SK-N-SH (cell line): ENCODE data around the gene SLCO2B1. TPM values are rescaled to one million over a fixed set of nuclear protein-coding genes. Genes with fewer than 3 reads are reported as not detected.
"Not testable (repeated sequence)": the region's sequence is repeated elsewhere in the genome, so short reads cannot be mapped to it uniquely, and the experiment has no call there.

Experiments
- CTCF ChIA-PET: fragments of 300-600, 350-600 bp; formaldehyde crosslinking; extraction: SDS; loops from one replicate; lab custom pipeline; 2021; lab: Yijun Ruan, JAX
- POLR2A ChIA-PET: fragments of 350-600 bp; sonication (Branson Sonifier 250); formaldehyde crosslinking; extraction: SDS; loops from one replicate; lab custom pipeline; 2020; ENCODE audit warnings: antibody characterized with exemption, inconsistent platforms; lab: Yijun Ruan, JAX
- DNase-seq: peaks from one replicate; pipeline ENCODE4 v3.0.0; 2012
- H2AFZ ChIP-seq: fragments of 200-600 bp; sonication (generic); 2 replicates; pipeline ENCODE4 v1.8.1; 2016; ENCODE audit warnings: antibody characterized with exemption, mild to moderate bottlenecking, low read depth
- H3F3A ChIP-seq: fragments of 200-600 bp; sonication (generic); replicated peaks from 2 replicates; pipeline ENCODE3; 2016; ENCODE audit warnings: antibody characterized with exemption, mild to moderate bottlenecking; ENCODE audit not compliant: insufficient read depth
- H3K27ac ChIP-seq, 2 experiments: fragments of 200-500 bp in 1 of 2; fragments of 200-600 bp in 1 of 2; sonication (Bioruptor generic) in 1 of 2; sonication (generic), shearing (Covaris generic) in 1 of 2; 2 replicates each; pipeline versions ENCODE4 v1.5.1 to v1.6.1; 2014 to 2016; ENCODE audit warnings: low read depth in 2 of 2, inconsistent platforms in 1 of 2, low read length in 1 of 2, mild to moderate bottlenecking in 1 of 2, mixed read lengths in 1 of 2
- H3K27me3 ChIP-seq: fragments of 200-600 bp; sonication (generic), shearing (Covaris generic); 2 replicates; pipeline ENCODE4 v1.6.1; 2016; ENCODE audit warnings: mixed run types; ENCODE audit not compliant: insufficient read depth
- H3K36me3 ChIP-seq, 2 experiments: fragments of 200-500 bp in 1 of 2; fragments of 200-600 bp in 1 of 2; sonication (Bioruptor generic) in 1 of 2; sonication (generic) in 1 of 2; replicated peaks in 1 of 2; 2 replicates each; pipeline versions ENCODE3 to v1.5.1; 2014 to 2016; ENCODE audit warnings: low read length in 1 of 2, mild to moderate bottlenecking in 1 of 2; ENCODE audit not compliant: insufficient read depth in 2 of 2, control insufficient read depth in 1 of 2
- H3K4me1 ChIP-seq, 2 experiments: fragments of 200-500 bp in 1 of 2; fragments of 200-600 bp in 1 of 2; sonication (Bioruptor generic) in 1 of 2; sonication (generic), shearing (Covaris generic) in 1 of 2; 2 replicates each; pipeline versions ENCODE4 v1.5.1 to v1.6.1; 2014 to 2016; ENCODE audit warnings: low read depth in 1 of 2, low read length in 1 of 2, mixed run types in 1 of 2; ENCODE audit not compliant: insufficient read depth in 2 of 2, control insufficient read depth in 1 of 2
- H3K4me2 ChIP-seq: fragments of 200-600 bp; sonication (generic), shearing (Covaris generic); 2 replicates; pipeline ENCODE4 v1.6.1; 2017; ENCODE audit warnings: mixed run types
- H3K4me3 ChIP-seq, 2 experiments: fragments of 200-500 bp in 1 of 2; fragments of 200-600 bp in 1 of 2; sonication (Bioruptor generic) in 1 of 2; sonication (generic), shearing (Covaris generic) in 1 of 2; 2 replicates each; pipeline versions ENCODE4 v1.5.1 to v1.8.1; 2014 to 2016; ENCODE audit warnings: low read depth in 2 of 2, inconsistent platforms in 1 of 2, low read length in 1 of 2, mild to moderate bottlenecking in 1 of 2, mixed read lengths in 1 of 2, moderate library complexity in 1 of 2
- H3K79me2 ChIP-seq: fragments of 200-600 bp; sonication (generic); 2 replicates; pipeline ENCODE4 v1.8.1; 2017; ENCODE audit warnings: mild to moderate bottlenecking; ENCODE audit not compliant: insufficient read depth
- H3K9ac ChIP-seq: fragments of 200-600 bp; sonication (generic); 2 replicates; pipeline ENCODE4 v1.6.1; 2017; ENCODE audit warnings: mixed run types
- H3K9me2 ChIP-seq: fragments of 200-600 bp; sonication (generic); 2 replicates; pipeline ENCODE4 v1.6.1; 2017; ENCODE audit warnings: mixed run types
- H3K9me3 ChIP-seq: fragments of 200-600 bp; sonication (generic); 2 replicates; pipeline ENCODE4 v1.6.1; 2017; ENCODE audit warnings: mixed run types, mild to moderate bottlenecking, moderate library complexity
- H4K20me1 ChIP-seq: fragments of 200-600 bp; sonication (generic); 2 replicates; pipeline ENCODE4 v1.6.1; 2017; ENCODE audit warnings: mild to moderate bottlenecking, mixed run types; ENCODE audit not compliant: insufficient read depth
- ELF1 ChIP-seq: IDR thresholded peaks from 2 replicates; pipeline ENCODE4 v1.4.0; 2012
- EP300 ChIP-seq, 2 experiments: IDR thresholded peaks; 2 replicates each; pipeline versions ENCODE4 v1.4.0 to v1.6.1; 2012; ENCODE audit warnings: borderline replicate concordance in 1 of 2, low read depth in 1 of 2, low read length in 1 of 2
- FOXM1 ChIP-seq: IDR thresholded peaks from 2 replicates; pipeline ENCODE4 v1.4.0; 2012; ENCODE audit warnings: low read depth, mild to moderate bottlenecking
- GABPA ChIP-seq: IDR thresholded peaks from 2 replicates; pipeline ENCODE4 v1.4.0; 2012; ENCODE audit warnings: low read depth, mild to moderate bottlenecking
- JUND ChIP-seq: IDR thresholded peaks from 2 replicates; pipeline ENCODE4 v1.4.0; 2012
- NFIC ChIP-seq: IDR thresholded peaks from 2 replicates; pipeline ENCODE4 v1.4.0; 2012; ENCODE audit warnings: borderline replicate concordance
- PBX3 ChIP-seq: IDR thresholded peaks from 2 replicates; pipeline ENCODE4; 2012
- POLR2AphosphoS5 ChIP-seq: IDR thresholded peaks from 2 replicates; pipeline ENCODE4 v1.6.1; 2012; ENCODE audit warnings: low read depth, low read length
- SIN3A ChIP-seq: IDR thresholded peaks from 2 replicates; pipeline ENCODE4 v1.6.1; 2012; ENCODE audit warnings: low read depth, mild to moderate bottlenecking, low read length, moderate library complexity, borderline replicate concordance
- TCF12 ChIP-seq: IDR thresholded peaks from 2 replicates; pipeline ENCODE4 v1.4.0; 2012
- TEAD4 ChIP-seq: IDR thresholded peaks from 2 replicates; pipeline ENCODE4 v1.4.0; 2012; ENCODE audit warnings: mild to moderate bottlenecking, borderline replicate concordance; ENCODE audit not compliant: insufficient read depth
- WGBS: methylation state at CpG from one replicate; pipeline ENCODE4 v1.1.6; 2017; ENCODE audit warnings: low lambda C conversion rate; 5-methylcytosine and 5-hydroxymethylcytosine counted together
- polyA plus RNA-seq, 3 experiments: library from polyadenylated mRNA; depleted of rRNA; stranded (reverse); fragments of >200 nt; gene quantifications; 2 replicates each; pipeline ENCODE4 v1.2.3, GENCODE V29; 2012

The SLCO2B1 gene
- polyA plus RNA-seq, 1 of the 3 experiments (the other 2 are of a cell fraction): 0.18 TPM

GRCh38 chr11:75105462-75105925, 45.4 kb upstream of the SLCO2B1 start:
- Histone ChIP-seq H3K9ac (no peak overlapping the region), H3K9me3 (no peaks in the 10 kb centered on the region), H3K36me3 (no peaks in the 10 kb centered on the region), H4K20me1 (no peaks in the 10 kb centered on the region), H3F3A (peaks cover 43% of the 10 kb centered on the region), H3K79me2 (no peaks in the 10 kb centered on the region), H3K27ac (peak overlapping the region in 1 of 2 experiments; percentile 58; a peak in 2 of 4 replicates), H3K4me1 (peaks cover 0 to 14% of the 10 kb centered on the region in 2 experiments; a peak in 2 of 4 replicates), H3K9me2 (no peaks in the 10 kb centered on the region), H2AFZ (no peak overlapping the region), H3K27me3 (no peaks in the 10 kb centered on the region), H3K4me2 (peak overlapping the region; percentile 27; the same call in 1 of the 2 replicates), H3K4me3 (no peak overlapping the region)
- ChIA-PET POLR2A (no interaction called here), CTCF (interaction anchor here (2.3 kb wide), 1 partner anchor 136 kb away, joined by 4 read pairs; the partner anchor contains the start of gene TPBGL)
- DNase-seq: no peak
- 50% methylated on average over 9 of the region's 9 CpGs for WGBS
- TF ChIP-seq NFIC: no peak
- TF ChIP-seq FOXM1: no peak
- TF ChIP-seq POLR2AphosphoS5: no peak
- TF ChIP-seq ELF1: no peak
- TF ChIP-seq TCF12: no peak
- no peak for TF ChIP-seq GABPA
- no peak for TF ChIP-seq SIN3A

- H3K4me3 ChIP-seq, H4K20me1 ChIP-seq, DNase-seq, H3K9me2 ChIP-seq, H3K9me3 ChIP-seq, H3K79me2 ChIP-seq, POLR2A ChIA-PET, H3K27me3 ChIP-seq, H3K36me3 ChIP-seq, H2AFZ ChIP-seq, H3K9ac ChIP-seq: not testable (repeated sequence)
- H3K4me1 ChIP-seq: peaks cover 0 to 14% of the 10 kb centered on the region in 2 experiments; a peak in 2 of 4 replicates
- peak; percentile 76 for TF ChIP-seq TCF12
- peak; percentile 68 for TF ChIP-seq PBX3
- TF ChIP-seq EP300 (IDR thresholded peaks at IDR 0.05; ENCODE audit: borderline replicate concordance in 1 of 2, low read depth in 1 of 2, low read length in 1 of 2): peak in 1 of 2 experiments; percentile 39; a peak in 1 of 4 replicates
- peak; percentile 21; the same call in 1 of the 2 replicates for TF ChIP-seq TEAD4
- peak; percentile 30; the same call in 1 of the 2 replicates for TF ChIP-seq JUND
- H3F3A ChIP-seq: peaks cover 37% of the 10 kb centered on the region
- CTCF ChIA-PET: interaction anchor here (1.1 to 2.3 kb wide), 2 partner anchors 83 to 135 kb away, joined by 4 read pairs; partner anchors contain the start of gene TPBGL
- WGBS: 53% methylated on average over 2 of the region's 2 CpGs
- H3K4me2 ChIP-seq: peak overlapping the region; percentile 27; the same call in 1 of the 2 replicates
- H3K27ac ChIP-seq: peak overlapping the region in 1 of 2 experiments; percentile 58; a peak in 2 of 4 replicates
Measured at GRCh38 chr11:75105967-75106681, 44.8 kb upstream of the SLCO2B1 start.
